Liver (tissue), 9 donors: ENCODE results near the gene TMEM97. TPM values are rescaled to one million over a fixed set of nuclear protein-coding genes. Genes with fewer than 3 reads are reported as not detected.
A peak's percentile ranks its signal among the peaks of the same experiment; 100 is the strongest.

Source experiments
- DNase-seq: peaks from one replicate; pipeline ENCODE4 v3.0.0-alpha.2; 2017; ENCODE audit warnings: low spot score
- H3K27ac ChIP-seq, 2 donors: one replicate each; pipeline ENCODE4 v1.7.0; 2013; ENCODE audit warnings: inconsistent platforms in 2 of 2, low read length in 2 of 2, control low read depth in 1 of 2, low read depth in 1 of 2, mild to moderate bottlenecking in 1 of 2
- H3K27me3 ChIP-seq, 4 donors: one replicate each; pipeline versions ENCODE4 v1.6.1 to v1.7.0; 2013; ENCODE audit warnings: low read length in 3 of 4, inconsistent platforms in 1 of 4, mild to moderate bottlenecking in 1 of 4, moderate library complexity in 1 of 4; ENCODE audit not compliant: control insufficient read depth in 4 of 4, insufficient read depth in 4 of 4
- H3K36me3 ChIP-seq, 4 donors: one replicate each; pipeline versions ENCODE4 v1.6.1 to v1.7.0; 2013; ENCODE audit warnings: low read length in 3 of 4, mild to moderate bottlenecking in 3 of 4, low read depth in 1 of 4, moderate library complexity in 1 of 4; ENCODE audit not compliant: control insufficient read depth in 4 of 4, insufficient read depth in 3 of 4
- H3K4me1 ChIP-seq, 4 donors: one replicate each; pipeline versions ENCODE4 v1.6.1 to v1.7.0; 2013; ENCODE audit warnings: low read length in 3 of 4, mild to moderate bottlenecking in 3 of 4, moderate library complexity in 1 of 4; ENCODE audit not compliant: control insufficient read depth in 4 of 4, insufficient read depth in 4 of 4
- H3K4me3 ChIP-seq, 3 donors: one replicate each; pipeline versions ENCODE4 v1.6.1 to v1.7.0; 2013; ENCODE audit warnings: low read length in 3 of 3, control low read depth in 1 of 3, low read depth in 1 of 3, mild to moderate bottlenecking in 1 of 3
- H3K9ac ChIP-seq, 2 donors: one replicate each; pipeline ENCODE4 v1.7.0; 2013; ENCODE audit warnings: low read length in 2 of 2, mild to moderate bottlenecking in 2 of 2, moderate library complexity in 2 of 2, control low read depth in 1 of 2, low read depth in 1 of 2
- H3K9me3 ChIP-seq, 4 donors: one replicate each; pipeline versions ENCODE4 v1.6.1 to v1.7.0; 2013; ENCODE audit warnings: low read length in 3 of 4; ENCODE audit not compliant: control insufficient read depth in 4 of 4
- EGR1 ChIP-seq, 2 donors: IDR thresholded peaks; 2 replicates each; pipeline ENCODE4 v1.6.1; 2016 to 2018; ENCODE audit warnings: antibody characterized with exemption in 2 of 2, low read depth in 2 of 2
- FOXA1 ChIP-seq: IDR thresholded peaks from 2 replicates; pipeline ENCODE4 v1.6.1; 2016; ENCODE audit warnings: antibody characterized with exemption
- FOXA2 ChIP-seq: IDR thresholded peaks from 2 replicates; pipeline ENCODE4 v1.6.1; 2016; ENCODE audit warnings: antibody characterized with exemption
- HNF4A ChIP-seq, 2 donors: conservative IDR thresholded peaks; 2 replicates each; pipeline ENCODE4 v1.6.1; 2016; ENCODE audit warnings: antibody characterized with exemption in 2 of 2, mild to moderate bottlenecking in 2 of 2
- HNF4G ChIP-seq: IDR thresholded peaks from 2 replicates; pipeline ENCODE4 v1.6.1; 2016; ENCODE audit warnings: antibody characterized with exemption
- NR2F2 ChIP-seq: IDR thresholded peaks from 2 replicates; pipeline ENCODE4 v1.6.1; 2016; ENCODE audit warnings: antibody characterized with exemption
- RXRA ChIP-seq, 2 donors: IDR thresholded peaks; 2 replicates each; pipeline ENCODE4 v1.6.1; 2017 to 2018; ENCODE audit warnings: antibody characterized with exemption in 2 of 2, mild to moderate bottlenecking in 1 of 2
- SP1 ChIP-seq: IDR thresholded peaks from 2 replicates; pipeline ENCODE4 v1.6.1; 2018; ENCODE audit warnings: antibody characterized with exemption, mild to moderate bottlenecking
- TAF1 ChIP-seq: conservative IDR thresholded peaks from 2 replicates; pipeline ENCODE4 v1.6.1; 2016; ENCODE audit warnings: antibody characterized with exemption, mild to moderate bottlenecking
- WGBS: extraction: QIAGEN DNeasy Blood & Tissue Kit; methylation state at CpG from one replicate; pipeline ENCODE4 v1.1.7; 2013; 5-methylcytosine and 5-hydroxymethylcytosine counted together
- polyA plus RNA-seq, 2 donors: library from polyadenylated mRNA; stranded (reverse) in 1 of 2; unstranded in 1 of 2; fragments of 200-250 nt in 1 of 2; fragments of >200 nt in 1 of 2; fragmentation: Nextera tagmentation in 1 of 2; extraction: Ambion mirVana in 1 of 2; gene quantifications; one replicate each; pipeline versions ENCODE4 v1.2.1 to v1.2.3, GENCODE V29; 2013 to 2015
- total RNA-seq, 2 donors: library from RNA; depleted of rRNA; stranded (reverse); fragments of >200 nt; gene quantifications; one replicate each; pipeline ENCODE4 v1.2.3, GENCODE V29; 2014
- TF ChIP-seq, protein P1 (sequence below): fragments of 150-350 bp; IDR thresholded peaks from 2 replicates; pipeline ENCODE4 v1.5.1; 2017; ENCODE audit warnings: improper control_type of control experiment, low read depth, low read length; ENCODE audit not compliant: missing input control
- donor health status: healthy.
- donor health status: healthy.
- donor health status: healthy.
- donor health status: healthy.
- donor health status: healthy.

The TMEM97 gene
- total and polyA plus RNA-seq, 4 donors = 29.5 to 90.2 (median 63.5) TPM

DNA sequence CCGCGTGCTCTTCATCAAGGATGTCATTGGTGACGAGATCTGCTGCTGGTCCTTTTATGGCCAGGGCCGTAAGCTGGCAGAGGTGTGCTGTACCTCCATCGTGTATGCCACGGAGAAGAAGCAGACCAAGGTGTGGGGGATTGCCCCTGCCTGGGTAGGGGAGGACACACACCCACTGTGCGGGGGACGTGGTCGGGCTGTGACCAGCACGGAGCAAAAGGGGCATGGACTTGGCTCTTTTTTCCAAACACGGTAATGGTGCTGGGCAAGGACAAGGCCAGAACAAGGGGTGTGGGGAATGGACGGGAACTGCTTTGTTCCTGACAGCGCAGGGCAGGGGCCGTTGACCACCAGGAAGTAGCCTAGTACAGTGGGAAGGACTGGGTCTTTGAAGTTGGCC lies 23.3 kb downstream of the TMEM97 start:
- H3K27me3 ChIP-seq = no peaks in the 10 kb centered on the region
- no peaks in the 10 kb centered on the region for H3K9me3 ChIP-seq
- DNase-seq = no peak
- peaks cover 12 to 54% (median 36%) of the 10 kb centered on the region in 4 donors for H3K36me3 ChIP-seq
- TF ChIP-seq SP1 = no peak
- TF ChIP-seq, protein P1, sequence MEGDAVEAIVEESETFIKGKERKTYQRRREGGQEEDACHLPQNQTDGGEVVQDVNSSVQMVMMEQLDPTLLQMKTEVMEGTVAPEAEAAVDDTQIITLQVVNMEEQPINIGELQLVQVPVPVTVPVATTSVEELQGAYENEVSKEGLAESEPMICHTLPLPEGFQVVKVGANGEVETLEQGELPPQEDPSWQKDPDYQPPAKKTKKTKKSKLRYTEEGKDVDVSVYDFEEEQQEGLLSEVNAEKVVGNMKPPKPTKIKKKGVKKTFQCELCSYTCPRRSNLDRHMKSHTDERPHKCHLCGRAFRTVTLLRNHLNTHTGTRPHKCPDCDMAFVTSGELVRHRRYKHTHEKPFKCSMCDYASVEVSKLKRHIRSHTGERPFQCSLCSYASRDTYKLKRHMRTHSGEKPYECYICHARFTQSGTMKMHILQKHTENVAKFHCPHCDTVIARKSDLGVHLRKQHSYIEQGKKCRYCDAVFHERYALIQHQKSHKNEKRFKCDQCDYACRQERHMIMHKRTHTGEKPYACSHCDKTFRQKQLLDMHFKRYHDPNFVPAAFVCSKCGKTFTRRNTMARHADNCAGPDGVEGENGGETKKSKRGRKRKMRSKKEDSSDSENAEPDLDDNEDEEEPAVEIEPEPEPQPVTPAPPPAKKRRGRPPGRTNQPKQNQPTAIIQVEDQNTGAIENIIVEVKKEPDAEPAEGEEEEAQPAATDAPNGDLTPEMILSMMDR = no peak
- TF ChIP-seq HNF4G = no peak
- WGBS = 95% methylated on average over 14 of the region's 14 CpGs
- peak overlapping the region; percentile 3 to 14 for H3K27ac ChIP-seq
- H3K4me1 ChIP-seq = peaks cover 19 to 59% (median 46%) of the 10 kb centered on the region in 4 donors
- no peak overlapping the region for H3K9ac ChIP-seq
- H3K4me3 ChIP-seq = no peak overlapping the region

DNA sequence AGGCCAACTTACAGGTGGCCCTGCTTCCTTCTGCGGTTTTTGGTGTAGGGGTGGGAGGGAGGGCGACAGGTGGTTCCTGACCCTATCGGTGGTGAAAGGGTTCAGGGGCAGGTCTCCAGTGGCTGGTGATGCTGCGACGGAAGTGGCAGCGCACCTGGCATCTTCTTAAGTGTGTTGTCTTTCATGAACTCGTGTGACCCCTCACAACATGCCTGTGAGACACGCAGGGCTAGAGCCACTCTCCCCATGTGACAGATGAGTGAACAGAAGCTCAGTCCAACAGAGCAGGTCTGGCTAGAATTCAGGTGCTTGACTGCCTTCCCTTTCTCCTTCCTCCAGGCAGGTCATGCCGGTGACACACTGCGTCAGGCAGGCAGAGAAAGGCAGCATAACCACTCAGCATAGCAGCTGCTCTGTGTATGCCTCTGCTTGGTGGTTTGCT lies 24.5 kb downstream of the TMEM97 start:
- peak overlapping the region; percentile 56 to 89 for H3K27ac ChIP-seq
- peaks cover 15 to 54% (median 40%) of the 10 kb centered on the region in 4 donors for H3K36me3 ChIP-seq
- DNase-seq = no peak
- 53% methylated on average over 10 of the region's 10 CpGs for WGBS
- H3K27me3 ChIP-seq = no peaks in the 10 kb centered on the region
- TF ChIP-seq RXRA (IDR thresholded peaks at IDR 0.05) (peak; percentile 55 to 67), HNF4A (conservative IDR thresholded peaks at IDR 0.05) (peak in 1 of 2 donors; percentile 14), HNF4G (no peak)
- H3K9me3 ChIP-seq = no peaks in the 10 kb centered on the region
- no peak overlapping the region for H3K4me3 ChIP-seq
- H3K4me1 ChIP-seq = peaks cover 23 to 59% (median 47%) of the 10 kb centered on the region in 4 donors
- no peak overlapping the region for H3K9ac ChIP-seq

DNA sequence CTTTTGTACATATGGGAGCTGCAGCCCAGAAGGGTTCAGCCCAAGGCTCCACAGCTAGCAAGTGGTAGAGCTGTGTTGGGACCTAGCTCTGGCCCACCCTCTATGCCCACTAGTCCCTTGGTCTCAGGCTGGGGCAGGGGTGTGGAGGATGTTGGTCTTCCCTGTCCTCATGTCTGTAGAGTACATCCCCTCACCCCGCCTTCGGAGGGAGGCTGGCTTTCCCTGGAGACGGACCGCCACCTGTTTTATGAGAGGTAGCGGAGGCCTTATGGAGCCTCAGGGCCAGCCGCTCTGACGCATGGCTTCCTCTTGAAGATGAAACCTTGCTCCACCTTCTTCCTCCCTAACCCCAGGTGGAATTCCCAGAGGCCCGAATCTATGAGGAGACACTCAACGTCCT lies 25.0 kb downstream of the TMEM97 start:
- no peaks in the 10 kb centered on the region for H3K9me3 ChIP-seq
- DNase-seq = no peak
- peaks cover 23 to 64% (median 52%) of the 10 kb centered on the region in 4 donors for H3K4me1 ChIP-seq
- H3K27ac ChIP-seq = peak overlapping the region; percentile 56 to 89
- H3K27me3 ChIP-seq = no peaks in the 10 kb centered on the region
- WGBS = 95% methylated on average over 9 of the region's 9 CpGs
- H3K4me3 ChIP-seq = no peak overlapping the region
- H3K36me3 ChIP-seq = peaks cover 15 to 59% (median 42%) of the 10 kb centered on the region in 4 donors
- TF ChIP-seq EGR1 (IDR thresholded peaks at IDR 0.05; ENCODE audit: low read depth in 2 of 2) (no peak), NR2F2 (no peak), FOXA1 (no peak), SP1 (no peak), HNF4G (no peak), FOXA2 (no peak), HNF4A (conservative IDR thresholded peaks at IDR 0.05) (no peak)
- H3K9ac ChIP-seq = no peak overlapping the region

DNA sequence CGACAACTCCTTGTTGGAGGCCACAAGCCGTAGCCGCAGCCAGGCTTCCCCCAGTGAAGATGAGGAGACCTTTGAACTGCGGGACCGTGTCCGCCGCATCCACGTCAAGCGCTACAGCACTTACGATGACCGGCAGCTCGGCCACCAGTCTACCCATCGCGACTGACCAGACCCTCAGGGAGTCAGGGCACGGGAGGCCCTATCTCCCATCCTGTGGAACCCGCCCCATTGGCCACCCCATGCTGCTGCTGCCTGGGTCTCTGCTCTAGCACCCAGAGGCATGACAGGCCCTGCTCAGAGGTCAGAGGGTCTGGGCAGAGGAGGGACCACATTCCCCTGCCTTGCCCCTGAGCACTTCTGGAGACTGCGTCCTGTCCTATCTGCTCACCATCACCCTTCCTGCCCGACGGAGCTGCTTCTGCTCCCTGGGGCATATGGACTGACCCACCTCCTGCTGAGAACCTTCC lies 25.5 kb downstream of the TMEM97 start:
- Histone ChIP-seq H3K36me3 (peaks cover 13 to 58% (median 42%) of the 10 kb centered on the region in 4 donors), H3K4me1 (peaks cover 23 to 69% (median 56%) of the 10 kb centered on the region in 4 donors), H3K9me3 (no peaks in the 10 kb centered on the region), H3K9ac (no peak overlapping the region), H3K27me3 (no peaks in the 10 kb centered on the region), H3K4me3 (no peak overlapping the region), H3K27ac (peak overlapping the region; percentile 56 to 89)
- 95% methylated on average over 19 of the region's 19 CpGs for WGBS
- TF ChIP-seq HNF4A (conservative IDR thresholded peaks at IDR 0.05) = no peak
- TF ChIP-seq TAF1 = no peak
- no peak for TF ChIP-seq FOXA2
- no peak for TF ChIP-seq HNF4G
- no peak for DNase-seq
